HG03108 (cell line): Measurements from ENCODE around the gene LHX3.
"Not testable (repeated sequence)": the region's sequence is repeated elsewhere in the genome, so short reads cannot be mapped to it uniquely, and the experiment has no call there.

ENCODE experiments used
- ATAC-seq: cut with Tn5 transposase; IDR thresholded peaks from one replicate; pipeline ENCODE4 v1.9.1; 2021; ENCODE audit warnings: moderate library complexity; ENCODE audit not compliant: unreplicated experiment

LHX3 gene

GRCh38 chr9:136242248-136242647 lies 37.3 kb upstream of the LHX3 start:
- ATAC-seq, result no peak

- no peak for ATAC-seq
Observed at GRCh38 chr9:136241542-136241941, 36.6 kb upstream of the LHX3 start.

- ATAC-seq, result no peak
Observed at GRCh38 chr9:136240941-136241340, 36.0 kb upstream of the LHX3 start.

GRCh38 chr9:136239983-136240330 lies 35.0 kb upstream of the LHX3 start:
- ATAC-seq, result no peak

GRCh38 chr9:136239135-136239982 lies 34.4 kb upstream of the LHX3 start:
- no peak for ATAC-seq

- ATAC-seq, result no peak
Observed at GRCh38 chr9:136238342-136238732, 33.4 kb upstream of the LHX3 start.

- ATAC-seq, result no peak
Observed at GRCh38 chr9:136237486-136238341, 32.8 kb upstream of the LHX3 start.

- ATAC-seq, result not testable (repeated sequence)
Observed at GRCh38 chr9:136236471-136237410, 31.8 kb upstream of the LHX3 start.

- no peak for ATAC-seq
Observed at GRCh38 chr9:136235709-136236455, 31.0 kb upstream of the LHX3 start.

GRCh38 chr9:136235171-136235570 lies 30.2 kb upstream of the LHX3 start:
- ATAC-seq, result no peak

GRCh38 chr9:136234597-136234996 lies 29.7 kb upstream of the LHX3 start:
- no peak for ATAC-seq

- ATAC-seq, result no peak
Observed at GRCh38 chr9:136233868-136234267, 28.9 kb upstream of the LHX3 start.

- ATAC-seq, result no peak
Observed at GRCh38 chr9:136233411-136233810, 28.5 kb upstream of the LHX3 start.

GRCh38 chr9:136232969-136233368 lies 28.0 kb upstream of the LHX3 start:
- ATAC-seq, result no peak

- ATAC-seq, result no peak
Observed at GRCh38 chr9:136231478-136232297, 26.8 kb upstream of the LHX3 start.

- no peak for ATAC-seq
Observed at GRCh38 chr9:136230773-136231172, 25.8 kb upstream of the LHX3 start.

GRCh38 chr9:136230365-136230764 lies 25.4 kb upstream of the LHX3 start:
- ATAC-seq, result no peak

GRCh38 chr9:136229096-136230065 lies 24.5 kb upstream of the LHX3 start:
- ATAC-seq, result no peak
